ENCODE data around the gene ABLIM1.

Gene ABLIM1

DNA sequence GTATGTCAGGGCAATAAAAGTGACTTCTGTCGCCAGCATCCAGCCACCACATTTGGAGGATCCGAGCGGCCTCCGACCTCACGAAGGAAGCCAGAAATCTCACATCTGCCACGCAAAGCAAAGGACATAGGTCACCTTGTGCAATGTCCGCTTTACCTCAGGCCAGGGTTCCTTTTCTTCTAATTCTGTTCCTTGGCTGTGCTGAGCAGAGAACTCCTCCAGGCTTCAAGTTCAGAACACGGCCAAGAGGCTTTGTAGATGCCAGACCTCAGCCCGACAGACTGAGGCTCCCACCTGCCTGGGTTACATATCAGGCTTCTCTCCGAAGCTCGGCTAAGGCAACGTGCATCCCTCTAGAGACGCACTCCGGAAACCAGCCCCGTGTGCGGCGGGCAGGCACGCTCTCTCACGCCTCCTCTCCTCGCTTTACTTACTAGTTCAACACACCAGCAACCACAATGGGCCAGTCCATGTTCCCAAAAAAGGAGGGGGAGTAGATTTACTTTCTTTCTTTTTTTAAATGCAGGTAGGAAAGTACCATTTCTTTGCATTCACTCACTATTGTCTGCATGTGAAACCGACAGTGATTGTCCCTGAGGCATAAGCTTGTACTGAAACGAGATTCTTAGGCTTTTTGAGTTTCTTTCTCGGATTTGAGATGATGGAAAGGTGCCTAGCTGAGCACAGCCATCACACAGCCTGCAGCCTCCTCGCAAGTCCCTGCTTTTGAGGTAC lies 131.4 kb downstream of the ABLIM1 start (continued):
- TF ChIP-seq, protein P1, sequence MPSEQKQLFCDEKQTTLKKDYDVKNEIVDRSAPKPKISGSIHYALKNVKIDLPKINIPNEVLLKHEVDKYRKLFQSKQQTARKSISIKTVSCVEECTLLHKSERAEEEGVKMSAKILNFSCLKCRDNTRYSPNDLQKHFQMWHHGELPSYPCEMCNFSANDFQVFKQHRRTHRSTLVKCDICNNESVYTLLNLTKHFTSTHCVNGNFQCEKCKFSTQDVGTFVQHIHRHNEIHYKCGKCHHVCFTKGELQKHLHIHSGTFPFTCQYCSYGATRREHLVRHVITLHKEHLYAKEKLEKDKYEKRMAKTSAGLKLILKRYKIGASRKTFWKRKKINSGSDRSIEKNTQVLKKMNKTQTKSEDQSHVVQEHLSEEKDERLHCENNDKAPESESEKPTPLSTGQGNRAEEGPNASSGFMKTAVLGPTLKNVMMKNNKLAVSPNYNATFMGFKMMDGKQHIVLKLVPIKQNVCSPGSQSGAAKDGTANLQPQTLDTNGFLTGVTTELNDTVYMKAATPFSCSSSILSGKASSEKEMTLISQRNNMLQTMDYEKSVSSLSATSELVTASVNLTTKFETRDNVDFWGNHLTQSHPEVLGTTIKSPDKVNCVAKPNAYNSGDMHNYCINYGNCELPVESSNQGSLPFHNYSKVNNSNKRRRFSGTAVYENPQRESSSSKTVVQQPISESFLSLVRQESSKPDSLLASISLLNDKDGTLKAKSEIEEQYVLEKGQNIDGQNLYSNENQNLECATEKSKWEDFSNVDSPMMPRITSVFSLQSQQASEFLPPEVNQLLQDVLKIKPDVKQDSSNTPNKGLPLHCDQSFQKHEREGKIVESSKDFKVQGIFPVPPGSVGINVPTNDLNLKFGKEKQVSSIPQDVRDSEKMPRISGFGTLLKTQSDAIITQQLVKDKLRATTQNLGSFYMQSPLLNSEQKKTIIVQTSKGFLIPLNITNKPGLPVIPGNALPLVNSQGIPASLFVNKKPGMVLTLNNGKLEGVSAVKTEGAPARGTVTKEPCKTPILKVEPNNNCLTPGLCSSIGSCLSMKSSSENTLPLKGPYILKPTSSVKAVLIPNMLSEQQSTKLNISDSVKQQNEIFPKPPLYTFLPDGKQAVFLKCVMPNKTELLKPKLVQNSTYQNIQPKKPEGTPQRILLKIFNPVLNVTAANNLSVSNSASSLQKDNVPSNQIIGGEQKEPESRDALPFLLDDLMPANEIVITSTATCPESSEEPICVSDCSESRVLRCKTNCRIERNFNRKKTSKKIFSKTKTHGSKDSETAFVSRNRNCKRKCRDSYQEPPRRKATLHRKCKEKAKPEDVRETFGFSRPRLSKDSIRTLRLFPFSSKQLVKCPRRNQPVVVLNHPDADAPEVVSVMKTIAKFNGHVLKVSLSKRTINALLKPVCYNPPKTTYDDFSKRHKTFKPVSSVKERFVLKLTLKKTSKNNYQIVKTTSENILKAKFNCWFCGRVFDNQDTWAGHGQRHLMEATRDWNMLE (tag by site-specific recombination; conservative IDR thresholded peaks at IDR 0.05; ENCODE audit: low read depth): no peak
- TF ChIP-seq ZNF433 (tag by site-specific recombination; IDR thresholded peaks at IDR 0.05; ENCODE audit: low read depth) (no peak), ZNF768 (tag by site-specific recombination; IDR thresholded peaks at IDR 0.05) (no peak), ZNF501 (tag by site-specific recombination; IDR thresholded peaks at IDR 0.05) (peak; percentile 53; the same call in 1 of the 2 replicates), ZNF133 (tag by site-specific recombination; IDR thresholded peaks at IDR 0.05) (no peak), ZNF600 (tag by site-specific recombination; IDR thresholded peaks at IDR 0.05) (peak; percentile 99), ZNF239 (tag by site-specific recombination; IDR thresholded peaks at IDR 0.05) (no peak), ZNF521 (tag by site-specific recombination; IDR thresholded peaks at IDR 0.05) (no peak), ZNF610 (tag by site-specific recombination; IDR thresholded peaks at IDR 0.05; ENCODE audit: borderline replicate concordance) (peak; percentile 61; the same call in 1 of the 2 replicates), ZFP41 (tag by site-specific recombination; IDR thresholded peaks at IDR 0.05; ENCODE audit: borderline replicate concordance) (no peak), ZNF394 (tag by site-specific recombination; IDR thresholded peaks at IDR 0.05; ENCODE audit: borderline replicate concordance) (no peak), KLF1 (tag by site-specific recombination; IDR thresholded peaks at IDR 0.05) (no peak), ZNF555 (tag by site-specific recombination; conservative IDR thresholded peaks at IDR 0.05) (no peak), WT1 (tag by site-specific recombination; IDR thresholded peaks at IDR 0.05) (no peak), ZNF596 (tag by site-specific recombination; IDR thresholded peaks at IDR 0.05) (peak; percentile 72), ZNF2 (tag by site-specific recombination; IDR thresholded peaks at IDR 0.05) (no peak), ZNF558 (tag by site-specific recombination; IDR thresholded peaks at IDR 0.05) (no peak), ZNF292 (tag by site-specific recombination; IDR thresholded peaks at IDR 0.05; ENCODE audit: borderline replicate concordance, low read depth) (no peak), ZNF202 (tag by site-specific recombination; IDR thresholded peaks at IDR 0.05; ENCODE audit: borderline replicate concordance) (no peak)
- TF ChIP-seq, protein P2, sequence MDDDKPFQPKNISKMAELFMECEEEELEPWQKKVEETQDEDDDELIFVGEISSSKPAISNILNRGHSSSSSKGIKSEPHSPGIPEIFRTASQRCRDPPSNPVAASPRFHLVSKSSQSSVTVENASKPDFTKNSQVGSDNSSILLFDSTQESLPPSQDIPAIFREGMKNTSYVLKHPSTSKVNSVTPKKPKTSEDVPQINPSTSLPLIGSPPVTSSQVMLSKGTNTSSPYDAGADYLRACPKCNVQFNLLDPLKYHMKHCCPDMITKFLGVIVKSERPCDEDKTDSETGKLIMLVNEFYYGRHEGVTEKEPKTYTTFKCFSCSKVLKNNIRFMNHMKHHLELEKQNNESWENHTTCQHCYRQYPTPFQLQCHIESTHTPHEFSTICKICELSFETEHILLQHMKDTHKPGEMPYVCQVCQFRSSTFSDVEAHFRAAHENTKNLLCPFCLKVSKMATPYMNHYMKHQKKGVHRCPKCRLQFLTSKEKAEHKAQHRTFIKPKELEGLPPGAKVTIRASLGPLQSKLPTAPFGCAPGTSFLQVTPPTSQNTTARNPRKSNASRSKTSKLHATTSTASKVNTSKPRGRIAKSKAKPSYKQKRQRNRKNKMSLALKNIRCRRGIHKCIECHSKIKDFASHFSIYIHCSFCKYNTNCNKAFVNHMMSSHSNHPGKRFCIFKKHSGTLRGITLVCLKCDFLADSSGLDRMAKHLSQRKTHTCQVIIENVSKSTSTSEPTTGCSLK (tag by site-specific recombination; IDR thresholded peaks at IDR 0.05): no peak
- TF ChIP-seq, protein P3, sequence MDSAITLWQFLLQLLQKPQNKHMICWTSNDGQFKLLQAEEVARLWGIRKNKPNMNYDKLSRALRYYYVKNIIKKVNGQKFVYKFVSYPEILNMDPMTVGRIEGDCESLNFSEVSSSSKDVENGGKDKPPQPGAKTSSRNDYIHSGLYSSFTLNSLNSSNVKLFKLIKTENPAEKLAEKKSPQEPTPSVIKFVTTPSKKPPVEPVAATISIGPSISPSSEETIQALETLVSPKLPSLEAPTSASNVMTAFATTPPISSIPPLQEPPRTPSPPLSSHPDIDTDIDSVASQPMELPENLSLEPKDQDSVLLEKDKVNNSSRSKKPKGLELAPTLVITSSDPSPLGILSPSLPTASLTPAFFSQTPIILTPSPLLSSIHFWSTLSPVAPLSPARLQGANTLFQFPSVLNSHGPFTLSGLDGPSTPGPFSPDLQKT (IDR thresholded peaks at IDR 0.05; ENCODE audit: borderline replicate concordance, low read depth, low read length): no peak
- TF ChIP-seq, protein P4, sequence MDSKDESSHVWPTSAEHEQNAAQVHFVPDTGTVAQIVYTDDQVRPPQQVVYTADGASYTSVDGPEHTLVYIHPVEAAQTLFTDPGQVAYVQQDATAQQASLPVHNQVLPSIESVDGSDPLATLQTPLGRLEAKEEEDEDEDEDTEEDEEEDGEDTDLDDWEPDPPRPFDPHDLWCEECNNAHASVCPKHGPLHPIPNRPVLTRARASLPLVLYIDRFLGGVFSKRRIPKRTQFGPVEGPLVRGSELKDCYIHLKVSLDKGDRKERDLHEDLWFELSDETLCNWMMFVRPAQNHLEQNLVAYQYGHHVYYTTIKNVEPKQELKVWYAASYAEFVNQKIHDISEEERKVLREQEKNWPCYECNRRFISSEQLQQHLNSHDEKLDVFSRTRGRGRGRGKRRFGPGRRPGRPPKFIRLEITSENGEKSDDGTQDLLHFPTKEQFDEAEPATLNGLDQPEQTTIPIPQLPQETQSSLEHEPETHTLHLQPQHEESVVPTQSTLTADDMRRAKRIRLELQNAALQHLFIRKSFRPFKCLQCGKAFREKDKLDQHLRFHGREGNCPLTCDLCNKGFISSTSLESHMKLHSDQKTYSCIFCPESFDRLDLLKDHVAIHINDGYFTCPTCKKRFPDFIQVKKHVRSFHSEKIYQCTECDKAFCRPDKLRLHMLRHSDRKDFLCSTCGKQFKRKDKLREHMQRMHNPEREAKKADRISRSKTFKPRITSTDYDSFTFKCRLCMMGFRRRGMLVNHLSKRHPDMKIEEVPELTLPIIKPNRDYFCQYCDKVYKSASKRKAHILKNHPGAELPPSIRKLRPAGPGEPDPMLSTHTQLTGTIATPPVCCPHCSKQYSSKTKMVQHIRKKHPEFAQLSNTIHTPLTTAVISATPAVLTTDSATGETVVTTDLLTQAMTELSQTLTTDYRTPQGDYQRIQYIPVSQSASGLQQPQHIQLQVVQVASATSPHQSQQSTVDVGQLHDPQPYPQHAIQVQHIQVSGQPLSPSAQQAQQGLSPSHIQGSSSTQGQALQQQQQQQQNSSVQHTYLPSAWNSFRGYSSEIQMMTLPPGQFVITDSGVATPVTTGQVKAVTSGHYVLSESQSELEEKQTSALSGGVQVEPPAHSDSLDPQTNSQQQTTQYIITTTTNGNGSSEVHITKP (tag by site-specific recombination; IDR thresholded peaks at IDR 0.05): peak; percentile 99
- TF ChIP-seq, protein P5, sequence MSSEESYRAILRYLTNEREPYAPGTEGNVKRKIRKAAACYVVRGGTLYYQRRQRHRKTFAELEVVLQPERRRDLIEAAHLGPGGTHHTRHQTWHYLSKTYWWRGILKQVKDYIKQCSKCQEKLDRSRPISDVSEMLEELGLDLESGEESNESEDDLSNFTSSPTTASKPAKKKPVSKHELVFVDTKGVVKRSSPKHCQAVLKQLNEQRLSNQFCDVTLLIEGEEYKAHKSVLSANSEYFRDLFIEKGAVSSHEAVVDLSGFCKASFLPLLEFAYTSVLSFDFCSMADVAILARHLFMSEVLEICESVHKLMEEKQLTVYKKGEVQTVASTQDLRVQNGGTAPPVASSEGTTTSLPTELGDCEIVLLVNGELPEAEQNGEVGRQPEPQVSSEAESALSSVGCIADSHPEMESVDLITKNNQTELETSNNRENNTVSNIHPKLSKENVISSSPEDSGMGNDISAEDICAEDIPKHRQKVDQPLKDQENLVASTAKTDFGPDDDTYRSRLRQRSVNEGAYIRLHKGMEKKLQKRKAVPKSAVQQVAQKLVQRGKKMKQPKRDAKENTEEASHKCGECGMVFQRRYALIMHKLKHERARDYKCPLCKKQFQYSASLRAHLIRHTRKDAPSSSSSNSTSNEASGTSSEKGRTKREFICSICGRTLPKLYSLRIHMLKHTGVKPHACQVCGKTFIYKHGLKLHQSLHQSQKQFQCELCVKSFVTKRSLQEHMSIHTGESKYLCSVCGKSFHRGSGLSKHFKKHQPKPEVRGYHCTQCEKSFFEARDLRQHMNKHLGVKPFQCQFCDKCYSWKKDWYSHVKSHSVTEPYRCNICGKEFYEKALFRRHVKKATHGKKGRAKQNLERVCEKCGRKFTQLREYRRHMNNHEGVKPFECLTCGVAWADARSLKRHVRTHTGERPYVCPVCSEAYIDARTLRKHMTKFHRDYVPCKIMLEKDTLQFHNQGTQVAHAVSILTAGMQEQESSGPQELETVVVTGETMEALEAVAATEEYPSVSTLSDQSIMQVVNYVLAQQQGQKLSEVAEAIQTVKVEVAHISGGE (tag by site-specific recombination; conservative IDR thresholded peaks at IDR 0.05; ENCODE audit: low read depth): peak; percentile 85
